Coronary artery (tissue), 2 donors: ENCODE data around the gene ATP8A1.

Experiments used
- DNase-seq: peaks from one replicate; pipeline ENCODE4 v3.0.0-alpha.2; 2017; ENCODE audit warnings: low spot score
- H3K27ac ChIP-seq, 2 donors: fragments of 200-600 bp; sonication (generic); one replicate each; pipeline ENCODE4 v1.5.1; 2016 to 2019
- H3K4me3 ChIP-seq: fragments of 200-600 bp; sonication (generic); 2 replicates; pipeline ENCODE4 v1.5.1; 2016; ENCODE audit warnings: mild to moderate bottlenecking, moderate library complexity
- CTCF ChIP-seq: fragments of 200-600 bp; sonication (generic); IDR thresholded peaks from one replicate; pipeline ENCODE4 v1.5.1; 2019; ENCODE audit warnings: antibody characterized with exemption

The ATP8A1 gene

GRCh38 chr4:42410446-42410845 lies 246.5 kb downstream of the ATP8A1 start:
- no peak overlapping the region for H3K27ac ChIP-seq
- no peak for TF ChIP-seq CTCF
- no peak for DNase-seq
- H3K4me3 ChIP-seq, result no peak overlapping the region

- DNase-seq, result no peak
- Histone ChIP-seq H3K4me3 (no peak overlapping the region), H3K27ac (no peak overlapping the region)
- TF ChIP-seq CTCF, result no peak
These were observed 252.9 kb downstream of the ATP8A1 start for GRCh38 chr4:42404001-42404400.

- no peak overlapping the region for H3K27ac ChIP-seq
- H3K4me3 ChIP-seq, result no peak overlapping the region
- no peak for TF ChIP-seq CTCF
- no peak for DNase-seq
These were observed 255.7 kb downstream of the ATP8A1 start for GRCh38 chr4:42401171-42401570.

- Histone ChIP-seq H3K27ac (no peak overlapping the region), H3K4me3 (peak overlapping the region; percentile 83)
- no peak for TF ChIP-seq CTCF
- DNase-seq, result no peak
These were observed 257.5 kb downstream of the ATP8A1 start for GRCh38 chr4:42399393-42399792.

- no peak for DNase-seq
- TF ChIP-seq CTCF, result no peak
- Histone ChIP-seq H3K4me3 (peak overlapping the region; percentile 83), H3K27ac (no peak overlapping the region)
These were observed 258.0 kb downstream of the ATP8A1 start for GRCh38 chr4:42398871-42399331.

GRCh38 chr4:42398171-42398870 lies 258.6 kb downstream of the ATP8A1 start:
- Histone ChIP-seq H3K4me3 (peak overlapping the region; percentile 83), H3K27ac (peak overlapping the region in 1 of 2 donors; percentile 49)
- no peak for TF ChIP-seq CTCF
- DNase-seq, result no peak

- no peak for DNase-seq
- no peak for TF ChIP-seq CTCF
- peak overlapping the region; percentile 83 for H3K4me3 ChIP-seq
- peak overlapping the region in 1 of 2 donors; percentile 49 for H3K27ac ChIP-seq
These were observed 259.2 kb downstream of the ATP8A1 start for GRCh38 chr4:42397635-42398170.
